Measurements from ENCODE around the gene APMAP. TPM values are rescaled to one million over a fixed set of nuclear protein-coding genes. Genes with fewer than 3 reads are reported as not detected.

APMAP gene
- total RNA-seq, 1 donor, result 70.2 TPM

- Histone ChIP-seq H3K79me2 (ENCODE audit: insufficient read depth, low read length) (no peaks in the 10 kb centered on the region), H2AFZ (ENCODE audit: low read length) (no peak overlapping the region), H4K20me1 (ENCODE audit: insufficient read depth, low read length) (no peaks in the 10 kb centered on the region), H3K4me2 (ENCODE audit: insufficient read depth, low read length) (no peak overlapping the region), H3K36me3 (ENCODE audit: insufficient read depth, low read length) (peaks cover 56% of the 10 kb centered on the region), H3K4me1 (ENCODE audit: insufficient read depth, low read length) (no peaks in the 10 kb centered on the region), H3K27ac (ENCODE audit: low read depth, low read length) (no peak overlapping the region), H3K9me3 (ENCODE audit: low read depth, low read length) (no peaks in the 10 kb centered on the region), H3K27me3 (ENCODE audit: insufficient read depth, low read length) (no peaks in the 10 kb centered on the region), H3K4me3 (ENCODE audit: insufficient read depth, low read length) (no peak overlapping the region)
- DNase-seq (ENCODE audit: insufficient read length, low spot score, missing footprints), result no peak
- TF ChIP-seq, protein P1, sequence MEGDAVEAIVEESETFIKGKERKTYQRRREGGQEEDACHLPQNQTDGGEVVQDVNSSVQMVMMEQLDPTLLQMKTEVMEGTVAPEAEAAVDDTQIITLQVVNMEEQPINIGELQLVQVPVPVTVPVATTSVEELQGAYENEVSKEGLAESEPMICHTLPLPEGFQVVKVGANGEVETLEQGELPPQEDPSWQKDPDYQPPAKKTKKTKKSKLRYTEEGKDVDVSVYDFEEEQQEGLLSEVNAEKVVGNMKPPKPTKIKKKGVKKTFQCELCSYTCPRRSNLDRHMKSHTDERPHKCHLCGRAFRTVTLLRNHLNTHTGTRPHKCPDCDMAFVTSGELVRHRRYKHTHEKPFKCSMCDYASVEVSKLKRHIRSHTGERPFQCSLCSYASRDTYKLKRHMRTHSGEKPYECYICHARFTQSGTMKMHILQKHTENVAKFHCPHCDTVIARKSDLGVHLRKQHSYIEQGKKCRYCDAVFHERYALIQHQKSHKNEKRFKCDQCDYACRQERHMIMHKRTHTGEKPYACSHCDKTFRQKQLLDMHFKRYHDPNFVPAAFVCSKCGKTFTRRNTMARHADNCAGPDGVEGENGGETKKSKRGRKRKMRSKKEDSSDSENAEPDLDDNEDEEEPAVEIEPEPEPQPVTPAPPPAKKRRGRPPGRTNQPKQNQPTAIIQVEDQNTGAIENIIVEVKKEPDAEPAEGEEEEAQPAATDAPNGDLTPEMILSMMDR (IDR thresholded peaks at IDR 0.05; ENCODE audit: extremely low read depth, low read depth, low read length), result no peak
Observed at GRCh38 chr20:24966317-24967012, 26.1 kb downstream of the APMAP start.

GRCh38 chr20:24965065-24965919 lies 27.3 kb downstream of the APMAP start:
- no peaks in the 10 kb centered on the region for H3K79me2 ChIP-seq (ENCODE audit: insufficient read depth, low read length)
- H3K9me3 ChIP-seq (ENCODE audit: low read depth, low read length), result no peaks in the 10 kb centered on the region
- H3K4me1 ChIP-seq (ENCODE audit: insufficient read depth, low read length), result no peaks in the 10 kb centered on the region
- DNase-seq (ENCODE audit: insufficient read length, low spot score, missing footprints), result no peak
- TF ChIP-seq, protein P1 (IDR thresholded peaks at IDR 0.05; ENCODE audit: extremely low read depth, low read depth, low read length), result no peak
- H3K4me2 ChIP-seq (ENCODE audit: insufficient read depth, low read length), result no peak overlapping the region
- H3K4me3 ChIP-seq (ENCODE audit: insufficient read depth, low read length), result no peak overlapping the region
- no peak overlapping the region for H2AFZ ChIP-seq (ENCODE audit: low read length)
- H3K36me3 ChIP-seq (ENCODE audit: insufficient read depth, low read length), result peaks cover 49% of the 10 kb centered on the region
- no peaks in the 10 kb centered on the region for H4K20me1 ChIP-seq (ENCODE audit: insufficient read depth, low read length)
- H3K27me3 ChIP-seq (ENCODE audit: insufficient read depth, low read length), result no peaks in the 10 kb centered on the region
- H3K27ac ChIP-seq (ENCODE audit: low read depth, low read length), result no peak overlapping the region

DNA sequence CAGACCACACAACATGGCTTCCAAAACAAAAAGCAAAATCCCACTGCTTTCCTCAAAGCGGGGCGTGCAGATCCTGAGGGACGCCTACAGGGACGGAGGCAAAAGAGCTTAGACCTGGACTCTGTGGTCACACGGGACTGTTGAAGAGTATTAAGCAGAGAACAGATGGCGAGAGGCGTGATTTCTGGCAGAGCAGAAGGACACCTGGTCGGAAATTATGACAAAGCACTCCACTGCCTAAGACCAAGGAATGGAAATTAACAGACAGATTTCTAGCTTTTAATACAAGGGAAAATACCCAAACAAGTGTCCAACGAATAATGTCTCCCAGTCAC lies 28.1 kb downstream of the APMAP start:
- TF ChIP-seq, protein P1 (IDR thresholded peaks at IDR 0.05; ENCODE audit: extremely low read depth, low read depth, low read length), result no peak
- no peaks in the 10 kb centered on the region for H3K4me1 ChIP-seq (ENCODE audit: insufficient read depth, low read length)
- no peaks in the 10 kb centered on the region for H3K79me2 ChIP-seq (ENCODE audit: insufficient read depth, low read length)
- no peak overlapping the region for H2AFZ ChIP-seq (ENCODE audit: low read length)
- H3K27ac ChIP-seq (ENCODE audit: low read depth, low read length), result no peak overlapping the region
- no peak for DNase-seq (ENCODE audit: insufficient read length, low spot score, missing footprints)
- H3K9me3 ChIP-seq (ENCODE audit: low read depth, low read length), result no peaks in the 10 kb centered on the region
- H4K20me1 ChIP-seq (ENCODE audit: insufficient read depth, low read length), result no peaks in the 10 kb centered on the region
- H3K27me3 ChIP-seq (ENCODE audit: insufficient read depth, low read length), result no peaks in the 10 kb centered on the region
- no peak overlapping the region for H3K4me3 ChIP-seq (ENCODE audit: insufficient read depth, low read length)
- H3K4me2 ChIP-seq (ENCODE audit: insufficient read depth, low read length), result no peak overlapping the region
- H3K36me3 ChIP-seq (ENCODE audit: insufficient read depth, low read length), result peaks cover 41% of the 10 kb centered on the region

All from osteoblast (primary cell).